Right lobe of liver (tissue), 4 donors: Measurements from ENCODE around the gene KEAP1.

Experiments used
- POLR2A ChIP-seq: fragments of 450-650 bp; IDR thresholded peaks from one replicate; pipeline ENCODE4 v1.6.1; 2017; ENCODE audit warnings: antibody characterized with exemption, mild to moderate bottlenecking
- TF ChIP-seq, protein P1 (sequence below), 4 donors: fragments of 200-600 bp in 3 of 4; fragments of 450-650 bp in 1 of 4; IDR thresholded peaks; one replicate each; pipeline versions ENCODE4 v1.5.1 to v1.8.0; 2016 to 2022; ENCODE audit warnings: antibody characterized with exemption in 4 of 4, mild to moderate bottlenecking in 2 of 4
- donor health status: DM: no; HTN: no; CAD: no.
- donor health status: DM: no; HTN: no; CAD: no.
- donor health status: DM: no; HTN: yes; CAD: no.

DNA sequence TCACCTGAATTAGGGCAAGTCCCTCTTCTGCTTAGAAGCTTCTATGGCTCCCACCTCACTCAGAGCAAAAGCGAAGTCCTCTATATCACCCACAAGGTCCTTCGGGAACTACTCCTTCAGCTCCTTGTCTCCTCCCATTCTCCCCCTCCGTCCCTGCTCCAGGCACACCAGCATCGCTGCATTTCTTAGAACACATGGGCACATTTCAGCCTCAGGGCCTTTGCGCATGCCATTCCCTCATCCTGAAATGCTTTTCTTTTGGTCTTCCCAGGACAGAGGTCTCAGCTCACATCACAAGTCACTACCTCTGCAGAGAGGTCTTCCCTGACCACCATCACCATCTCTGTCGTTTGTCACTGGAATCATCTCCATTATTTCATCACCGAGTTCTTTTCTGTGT is 10.1 kb upstream of the KEAP1 start:
- TF ChIP-seq, protein P1, sequence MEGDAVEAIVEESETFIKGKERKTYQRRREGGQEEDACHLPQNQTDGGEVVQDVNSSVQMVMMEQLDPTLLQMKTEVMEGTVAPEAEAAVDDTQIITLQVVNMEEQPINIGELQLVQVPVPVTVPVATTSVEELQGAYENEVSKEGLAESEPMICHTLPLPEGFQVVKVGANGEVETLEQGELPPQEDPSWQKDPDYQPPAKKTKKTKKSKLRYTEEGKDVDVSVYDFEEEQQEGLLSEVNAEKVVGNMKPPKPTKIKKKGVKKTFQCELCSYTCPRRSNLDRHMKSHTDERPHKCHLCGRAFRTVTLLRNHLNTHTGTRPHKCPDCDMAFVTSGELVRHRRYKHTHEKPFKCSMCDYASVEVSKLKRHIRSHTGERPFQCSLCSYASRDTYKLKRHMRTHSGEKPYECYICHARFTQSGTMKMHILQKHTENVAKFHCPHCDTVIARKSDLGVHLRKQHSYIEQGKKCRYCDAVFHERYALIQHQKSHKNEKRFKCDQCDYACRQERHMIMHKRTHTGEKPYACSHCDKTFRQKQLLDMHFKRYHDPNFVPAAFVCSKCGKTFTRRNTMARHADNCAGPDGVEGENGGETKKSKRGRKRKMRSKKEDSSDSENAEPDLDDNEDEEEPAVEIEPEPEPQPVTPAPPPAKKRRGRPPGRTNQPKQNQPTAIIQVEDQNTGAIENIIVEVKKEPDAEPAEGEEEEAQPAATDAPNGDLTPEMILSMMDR (IDR thresholded peaks at IDR 0.05) = no peak
- no peak for TF ChIP-seq POLR2A
